Measurements from ENCODE around the gene NLGN1.
"Not testable (repeated sequence)": the region's sequence is repeated elsewhere in the genome, so short reads cannot be mapped to it uniquely, and the experiment has no call there.

The NLGN1 gene

DNA sequence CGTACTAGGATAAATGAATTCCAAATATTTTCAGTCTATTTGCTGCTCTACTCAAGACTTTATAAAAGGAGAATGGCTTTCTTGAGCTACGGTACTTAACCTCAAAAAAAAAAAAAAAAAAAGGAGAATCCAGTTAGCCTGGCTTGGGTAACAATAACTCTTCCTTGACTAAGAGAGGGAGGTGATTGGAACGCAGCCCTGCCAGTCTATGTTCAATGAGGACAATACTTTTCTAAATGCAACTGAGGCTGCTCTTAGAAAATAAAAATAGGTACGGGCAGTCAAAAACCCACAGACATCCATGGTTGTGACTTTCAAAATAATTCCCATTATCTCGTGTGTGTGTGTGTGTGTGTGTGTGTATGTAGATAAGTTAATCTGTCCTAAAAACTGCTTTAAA is 799.9 kb downstream of the NLGN1 start:
- no peak for DNase-seq

- no peak for DNase-seq
These were observed 800.7 kb downstream of the NLGN1 start for GRCh38 chr3:174198199-174198598.

- no peak for DNase-seq
These were observed 802.2 kb downstream of the NLGN1 start for GRCh38 chr3:174199696-174200095.

- no peak for DNase-seq
These were observed 804.6 kb downstream of the NLGN1 start for GRCh38 chr3:174202116-174202515.

DNA sequence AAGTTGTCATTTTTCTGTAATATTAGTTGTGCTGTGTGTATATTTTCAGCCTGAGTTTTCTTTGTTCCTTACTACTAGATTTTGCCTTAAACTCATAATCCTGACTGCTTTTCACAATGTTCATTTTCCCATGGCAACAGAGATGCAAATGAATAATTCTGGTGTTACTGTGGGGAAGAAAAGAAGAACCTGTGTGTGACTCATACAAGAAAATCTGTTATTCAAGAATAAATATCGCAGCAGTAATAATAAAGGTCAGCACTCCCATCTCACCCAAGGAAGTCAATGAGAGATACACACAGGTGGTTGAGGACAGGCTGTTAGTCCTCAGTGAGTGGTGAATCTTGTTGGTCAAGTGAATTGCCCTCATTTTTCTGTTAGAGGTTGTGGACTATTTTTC is 805.0 kb downstream of the NLGN1 start:
- DNase-seq = no peak

DNA sequence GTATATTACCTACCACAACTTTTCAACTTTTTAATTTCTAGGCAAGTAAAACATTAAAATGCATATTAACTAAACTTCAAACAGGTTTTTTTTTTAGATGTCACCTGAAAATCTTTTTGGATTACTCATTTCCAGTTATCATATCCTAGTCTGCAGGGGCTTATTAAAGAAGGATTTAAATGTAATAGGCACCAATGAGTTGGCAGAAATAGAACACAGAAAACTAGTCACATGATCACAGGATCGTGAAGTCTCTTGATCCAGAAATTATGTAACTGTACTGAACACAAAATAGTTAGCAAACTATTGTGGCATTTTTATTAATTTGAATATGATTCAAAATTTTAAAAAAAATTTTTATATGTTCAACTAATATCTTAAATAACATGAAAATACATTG is 807.2 kb downstream of the NLGN1 start:
- no peak for DNase-seq

- DNase-seq = no peak
These were observed 809.2 kb downstream of the NLGN1 start for GRCh38 chr3:174206607-174207192.

- DNase-seq = no peak
These were observed 810.6 kb downstream of the NLGN1 start for GRCh38 chr3:174208161-174208560.

GRCh38 chr3:174211896-174212295 is 814.4 kb downstream of the NLGN1 start:
- DNase-seq = not testable (repeated sequence)

DNA sequence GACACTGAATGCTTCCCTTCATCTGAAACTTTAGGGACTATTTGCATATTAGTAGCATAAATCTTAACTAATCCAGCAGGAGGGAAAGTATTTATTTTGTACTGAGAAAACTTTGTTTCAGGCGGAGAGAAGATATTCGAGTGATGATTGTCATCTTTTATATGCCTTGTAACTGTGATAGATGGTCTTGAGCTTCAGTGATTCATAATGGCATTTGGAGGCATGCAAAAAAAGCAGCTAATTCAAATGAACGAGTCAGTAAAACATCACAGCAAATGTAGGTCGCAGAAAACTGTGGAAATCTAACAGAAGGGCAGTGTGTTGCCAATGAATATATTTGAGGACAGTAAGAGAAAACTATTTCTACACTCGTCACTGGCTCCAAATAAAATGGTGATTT is 817.9 kb downstream of the NLGN1 start:
- DNase-seq = no peak

GRCh38 chr3:174216019-174216418 is 818.5 kb downstream of the NLGN1 start:
- no peak for DNase-seq

DNA sequence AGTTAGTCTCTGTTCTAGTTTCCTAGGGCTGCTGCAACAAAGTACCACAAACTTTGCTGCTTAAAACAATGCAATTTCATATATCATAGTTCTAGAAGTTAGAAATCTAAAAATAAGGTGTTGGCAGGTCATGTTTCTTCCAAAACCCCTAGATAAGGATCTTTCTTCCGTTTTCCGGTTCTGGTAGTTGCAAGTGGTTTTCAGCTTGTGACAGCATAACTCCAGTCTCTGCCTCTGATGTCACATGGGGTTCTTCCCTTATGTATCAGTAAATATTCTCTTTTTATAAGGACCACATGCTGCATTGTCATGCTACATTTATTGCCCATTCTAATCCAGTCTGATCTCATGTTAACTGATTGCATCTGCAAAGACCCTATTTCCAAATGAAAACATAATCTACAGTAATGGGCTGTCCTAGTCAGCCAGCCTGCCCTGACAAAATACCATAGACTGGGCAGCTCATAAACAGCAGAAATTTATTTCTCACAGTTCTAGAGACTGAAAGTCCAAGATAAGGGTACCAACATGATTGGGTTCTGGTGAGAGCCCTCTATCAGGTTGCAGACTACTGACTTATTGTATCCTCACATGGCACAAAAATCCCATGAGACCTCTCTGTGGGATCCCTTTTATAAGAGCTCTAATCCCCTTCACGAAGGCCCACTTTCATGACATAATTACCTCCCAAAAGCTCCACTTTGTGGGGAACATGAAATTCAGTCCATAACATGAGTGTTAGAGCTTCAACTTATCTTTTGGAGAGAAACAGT is 819.6 kb downstream of the NLGN1 start:
- no peak for DNase-seq

DNA sequence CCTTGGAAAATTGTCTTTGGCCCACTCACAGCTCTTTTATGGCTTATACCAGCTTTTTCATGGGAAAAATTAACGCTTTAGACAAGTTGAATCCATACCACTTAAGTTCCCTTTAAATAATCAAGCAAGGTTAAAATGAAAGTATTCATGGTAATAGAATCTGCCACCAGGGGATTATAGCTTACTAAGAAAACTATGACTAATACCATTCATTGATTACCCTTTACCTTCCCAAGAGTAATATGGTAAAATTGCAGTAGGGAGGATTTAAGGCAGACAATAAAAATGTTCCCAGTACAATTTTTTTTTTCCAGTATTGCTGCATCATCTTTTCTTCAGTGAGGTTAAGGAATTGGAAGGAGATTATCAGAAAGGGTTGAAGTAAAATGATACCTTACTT is 820.5 kb downstream of the NLGN1 start:
- DNase-seq = no peak

DNA sequence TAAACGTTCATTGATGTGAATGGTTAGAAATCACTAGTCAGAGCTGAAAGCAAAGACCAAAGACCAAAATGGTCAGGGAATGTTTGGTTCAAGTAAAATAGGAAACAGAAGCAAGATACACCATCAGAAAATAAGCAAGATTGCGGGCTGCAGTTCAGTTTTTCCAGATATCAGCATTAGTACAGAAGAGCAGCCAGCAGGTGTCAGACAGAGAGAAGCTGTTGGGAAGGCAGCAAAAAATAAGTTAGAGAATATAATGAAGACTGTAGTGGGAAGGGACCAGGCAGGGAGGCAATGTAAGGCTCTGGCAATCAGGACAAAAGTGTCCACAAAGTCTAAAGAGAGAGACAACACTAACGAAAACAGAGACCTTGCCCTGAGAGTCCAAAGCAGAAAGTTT is 822.2 kb downstream of the NLGN1 start:
- no peak for DNase-seq

DNA sequence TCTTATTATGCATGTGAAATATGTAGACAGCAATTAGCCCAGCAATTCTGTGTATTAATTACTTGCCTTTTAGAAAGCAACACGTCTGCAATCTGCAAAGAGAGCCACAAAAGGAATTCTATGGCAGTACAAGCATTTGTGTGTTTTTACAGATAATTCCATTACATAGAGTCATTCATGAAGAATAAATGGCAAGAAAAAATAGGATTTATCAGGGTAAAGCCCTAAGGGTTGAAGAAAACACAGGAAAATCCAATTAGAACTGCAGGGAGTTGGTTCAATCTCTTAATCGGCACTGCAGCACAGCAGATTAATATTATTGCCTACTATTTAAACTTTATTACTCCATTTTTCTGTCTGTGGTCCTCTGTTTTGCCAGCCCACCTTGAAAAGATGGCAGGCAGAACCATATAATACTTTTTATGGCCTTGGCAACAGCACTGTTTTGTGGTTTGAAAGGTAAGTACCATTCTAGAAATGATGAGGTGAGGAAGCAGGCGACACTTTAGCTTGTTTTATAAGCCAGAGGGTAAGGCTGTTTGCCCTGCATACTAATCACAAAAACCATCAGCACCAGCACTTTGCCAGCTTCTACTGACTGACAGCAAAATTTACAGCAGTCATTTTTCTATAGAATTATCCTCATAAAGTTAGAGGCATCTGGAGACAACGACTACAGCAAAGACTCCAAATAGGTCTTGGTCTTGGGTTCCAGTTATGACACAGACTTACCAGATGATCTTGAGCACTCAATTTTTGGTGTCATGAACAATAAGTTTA is 823.4 kb downstream of the NLGN1 start:
- DNase-seq = no peak

- no peak for DNase-seq
These were observed 825.5 kb downstream of the NLGN1 start for GRCh38 chr3:174223042-174223441.

- DNase-seq = no peak
These were observed 826.1 kb downstream of the NLGN1 start for GRCh38 chr3:174223626-174224025.

- DNase-seq = no peak
These were observed 832.4 kb downstream of the NLGN1 start for GRCh38 chr3:174229916-174230315.

- not testable (repeated sequence) for DNase-seq
These were observed 834.6 kb downstream of the NLGN1 start for GRCh38 chr3:174232028-174232657.

- DNase-seq = no peak
These were observed 835.3 kb downstream of the NLGN1 start for GRCh38 chr3:174232658-174233429.

GRCh38 chr3:174233511-174233910 is 836.0 kb downstream of the NLGN1 start:
- no peak for DNase-seq

- DNase-seq = no peak
These were observed 844.9 kb downstream of the NLGN1 start for GRCh38 chr3:174242311-174243041.

Data from NCI-H345 (cell line).